CD4-positive, alpha-beta T cell (primary cell): Measurements from ENCODE around the gene TGFBI. TPM values are rescaled to one million over a fixed set of nuclear protein-coding genes. Genes with fewer than 3 reads are reported as not detected.

Source experiments
- ATAC-seq: fragments of 200-7000 bp; cut with Tn5 transposase; one replicate; pipeline ENCODE4 v1.10.0; 2022; ENCODE audit warnings: mild to moderate bottlenecking; ENCODE audit not compliant: poor library complexity
- CTCF ChIA-PET: fragments of 350-600 bp; sonication (Branson Sonifier 250); formaldehyde crosslinking; loops from one replicate; lab custom pipeline; 2021; ENCODE audit warnings: antibody characterized with exemption, inconsistent platforms; lab: Charles Lee
- POLR2A ChIA-PET: fragments of 350-600 bp; sonication (Branson Sonifier 250); formaldehyde crosslinking; loops from one replicate; lab custom pipeline; 2021; ENCODE audit warnings: antibody characterized with exemption, inconsistent platforms; lab: Charles Lee
- DNase-seq, 14 experiments: peaks; one replicate each; pipeline ENCODE4 v3.0.0-alpha.2; 2013 to 2020; ENCODE audit warnings: mixed read lengths in 2 of 14
- H3K27ac ChIP-seq, 2 donors: one replicate each; pipeline versions ENCODE4 v1.5.1 to v1.7.0; 2013; ENCODE audit warnings: low read length in 2 of 2, low read depth in 1 of 2, mild to moderate bottlenecking in 1 of 2
- H3K27me3 ChIP-seq, 2 experiments: 1 replicate in 1 of 2; 2 replicates in 1 of 2; pipeline versions ENCODE4 v1.6.1 to v1.7.0; 2013; ENCODE audit warnings: low read length in 2 of 2, control low read depth in 1 of 2, mild to moderate bottlenecking in 1 of 2, moderate library complexity in 1 of 2; ENCODE audit not compliant: insufficient read depth in 2 of 2, control insufficient read depth in 1 of 2
- H3K36me3 ChIP-seq: one replicate; pipeline ENCODE4 v1.6.1; 2013; ENCODE audit warnings: low read length, control low read depth; ENCODE audit not compliant: insufficient read depth
- H3K4me1 ChIP-seq: one replicate; pipeline ENCODE4 v1.6.1; 2013; ENCODE audit warnings: low read length, control low read depth; ENCODE audit not compliant: insufficient read depth
- H3K4me3 ChIP-seq: one replicate; pipeline ENCODE4 v1.5.1; 2013; ENCODE audit warnings: mild to moderate bottlenecking, low read length, moderate library complexity
- H3K9me3 ChIP-seq, 2 experiments: 1 replicate in 1 of 2; 2 replicates in 1 of 2; pipeline versions ENCODE4 v1.6.1 to v1.7.0; 2013; ENCODE audit warnings: low read length in 2 of 2, mild to moderate bottlenecking in 2 of 2, control low read depth in 1 of 2, moderate library complexity in 1 of 2; ENCODE audit not compliant: control insufficient read depth in 1 of 2, insufficient read depth in 1 of 2
- H3K27ac Mint-ChIP-seq: one replicate; pipeline ENCODE4 v1.8.0; 2020; ENCODE audit warnings: mixed read lengths
- H3K27me3 Mint-ChIP-seq: one replicate; pipeline ENCODE4 v1.8.0; 2021; ENCODE audit warnings: mixed read lengths
- H3K36me3 Mint-ChIP-seq: one replicate; pipeline ENCODE4 v1.8.0; 2021; ENCODE audit warnings: low read depth, mixed read lengths
- H3K4me1 Mint-ChIP-seq: one replicate; pipeline ENCODE4 v1.8.0; 2021; ENCODE audit warnings: low read depth, mixed read lengths
- H3K4me3 Mint-ChIP-seq: one replicate; pipeline ENCODE4 v1.8.0; 2020; ENCODE audit warnings: mild to moderate bottlenecking, mixed read lengths
- H3K9me3 Mint-ChIP-seq: one replicate; pipeline ENCODE4 v1.8.0; 2020; ENCODE audit warnings: mixed read lengths
- intact Hi-C, 2 experiments: fragments of 100-400 bp; cut with DNase I in 1 of 2; cut with micrococcal nuclease in 1 of 2; formaldehyde crosslinking; loops; one replicate each; pipeline versions ENCODE4 v1.15.1 to v1.9.0; 2023 to 2025; cut with DNase I, micrococcal nuclease
- total RNA-seq, 174 experiments: library from RNA in 2 of 174; stranded (reverse) in 2 of 174; gene quantifications; one replicate each; pipeline ENCODE4 v1.2.3 and lab custom pipeline; 2021 to 2026
- TF ChIP-seq, protein P1 (sequence below): fragments of 200-600 bp; IDR thresholded peaks from one replicate; pipeline ENCODE4 v1.8.0; 2022; ENCODE audit warnings: antibody characterized with exemption, mild to moderate bottlenecking

TGFBI gene
- total RNA-seq, 2 experiments from 2014 or later = 4.8 to 5.9 TPM

DNA sequence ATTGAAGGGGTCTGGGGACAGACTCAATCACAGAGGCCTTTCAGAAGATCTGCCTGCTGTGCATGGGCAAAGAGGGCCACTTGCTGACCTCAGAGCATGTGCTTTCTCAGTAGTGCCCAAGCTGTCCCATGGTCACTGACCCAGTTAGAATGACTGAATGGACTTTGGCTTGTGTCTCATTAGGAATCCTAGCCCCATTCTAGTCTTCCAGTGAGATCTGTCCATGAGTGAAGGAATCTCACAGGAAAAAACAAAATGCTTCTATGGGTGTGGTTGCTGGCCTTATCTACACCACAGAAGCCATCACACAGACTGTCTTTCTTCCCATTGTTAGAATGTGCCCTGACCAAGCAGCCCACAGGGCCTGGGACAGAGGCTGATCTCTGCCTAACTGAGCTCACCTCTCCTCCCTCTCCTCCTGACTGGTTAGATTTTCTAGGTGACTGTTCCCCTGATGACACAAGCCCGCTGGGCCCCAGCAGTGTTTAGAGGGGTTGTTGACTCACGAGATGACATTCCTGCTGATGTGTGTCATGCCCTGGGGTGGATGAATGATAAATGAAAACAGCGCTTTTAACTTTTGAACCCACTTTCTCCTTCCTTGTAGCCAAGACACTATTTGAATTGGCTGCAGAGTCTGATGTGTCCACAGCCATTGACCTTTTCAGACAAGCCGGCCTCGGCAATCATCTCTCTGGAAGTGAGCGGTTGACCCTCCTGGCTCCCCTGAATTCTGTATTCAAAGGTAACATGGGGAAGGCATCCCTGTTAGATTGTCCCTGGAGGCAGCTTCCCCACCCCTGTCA lies 24.8 kb downstream of the TGFBI start:
- Histone ChIP-seq H3K9me3 (no peaks in the 10 kb centered on the region), H3K4me1 (no peaks in the 10 kb centered on the region), H3K36me3 (no peaks in the 10 kb centered on the region), H3K27me3 (no peaks in the 10 kb centered on the region), H3K27ac (no peak overlapping the region), H3K4me3 (no peak overlapping the region)
- Mint-ChIP-seq H3K27me3 (peaks cover 5% of the 10 kb centered on the region), H3K9me3 (no peaks in the 10 kb centered on the region), H3K4me3 (no peak overlapping the region), H3K27ac (no peak overlapping the region), H3K4me1 (no peaks in the 10 kb centered on the region), H3K36me3 (no peaks in the 10 kb centered on the region)
- intact Hi-C loops = no loop called here
- TF ChIP-seq, protein P1, sequence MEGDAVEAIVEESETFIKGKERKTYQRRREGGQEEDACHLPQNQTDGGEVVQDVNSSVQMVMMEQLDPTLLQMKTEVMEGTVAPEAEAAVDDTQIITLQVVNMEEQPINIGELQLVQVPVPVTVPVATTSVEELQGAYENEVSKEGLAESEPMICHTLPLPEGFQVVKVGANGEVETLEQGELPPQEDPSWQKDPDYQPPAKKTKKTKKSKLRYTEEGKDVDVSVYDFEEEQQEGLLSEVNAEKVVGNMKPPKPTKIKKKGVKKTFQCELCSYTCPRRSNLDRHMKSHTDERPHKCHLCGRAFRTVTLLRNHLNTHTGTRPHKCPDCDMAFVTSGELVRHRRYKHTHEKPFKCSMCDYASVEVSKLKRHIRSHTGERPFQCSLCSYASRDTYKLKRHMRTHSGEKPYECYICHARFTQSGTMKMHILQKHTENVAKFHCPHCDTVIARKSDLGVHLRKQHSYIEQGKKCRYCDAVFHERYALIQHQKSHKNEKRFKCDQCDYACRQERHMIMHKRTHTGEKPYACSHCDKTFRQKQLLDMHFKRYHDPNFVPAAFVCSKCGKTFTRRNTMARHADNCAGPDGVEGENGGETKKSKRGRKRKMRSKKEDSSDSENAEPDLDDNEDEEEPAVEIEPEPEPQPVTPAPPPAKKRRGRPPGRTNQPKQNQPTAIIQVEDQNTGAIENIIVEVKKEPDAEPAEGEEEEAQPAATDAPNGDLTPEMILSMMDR = no peak
- DNase-seq (no peak), ATAC-seq (no peak)
- ChIA-PET CTCF (no interaction called here), POLR2A (no interaction called here)

GRCh38 chr5:136054142-136055019 lies 25.6 kb downstream of the TGFBI start:
- Mint-ChIP-seq H3K27me3 (peaks cover 5% of the 10 kb centered on the region), H3K9me3 (no peaks in the 10 kb centered on the region), H3K36me3 (no peaks in the 10 kb centered on the region), H3K27ac (no peak overlapping the region), H3K4me1 (no peaks in the 10 kb centered on the region), H3K4me3 (no peak overlapping the region)
- intact Hi-C loops = no loop called here
- no peaks in the 10 kb centered on the region for H3K4me1 ChIP-seq
- ChIA-PET POLR2A (no interaction called here), CTCF (no interaction called here)
- TF ChIP-seq, protein P1 = no peak
- H3K27me3 ChIP-seq = no peaks in the 10 kb centered on the region
- no peak for ATAC-seq
- H3K27ac ChIP-seq = no peak overlapping the region
- DNase-seq = no peak
- H3K9me3 ChIP-seq = no peaks in the 10 kb centered on the region
- no peak overlapping the region for H3K4me3 ChIP-seq
- peaks cover 2% of the 10 kb centered on the region for H3K36me3 ChIP-seq

- no peaks in the 10 kb centered on the region for H3K4me1 Mint-ChIP-seq
- Histone ChIP-seq H3K4me1 (no peaks in the 10 kb centered on the region), H3K4me3 (no peak overlapping the region), H3K9me3 (no peaks in the 10 kb centered on the region), H3K27me3 (no peaks in the 10 kb centered on the region), H3K36me3 (peaks cover 3% of the 10 kb centered on the region), H3K27ac (no peak overlapping the region)
- ChIA-PET CTCF (no interaction called here), POLR2A (no interaction called here)
- no peaks in the 10 kb centered on the region for H3K36me3 Mint-ChIP-seq
- H3K27ac Mint-ChIP-seq = no peak overlapping the region
- intact Hi-C loops = no loop called here
- DNase-seq (no peak), ATAC-seq (no peak)
- H3K27me3 Mint-ChIP-seq = peaks cover 5% of the 10 kb centered on the region
- TF ChIP-seq, protein P1 = no peak
- H3K9me3 Mint-ChIP-seq = no peaks in the 10 kb centered on the region
- H3K4me3 Mint-ChIP-seq = no peak overlapping the region
Observed at GRCh38 chr5:136055612-136056309, 27.0 kb downstream of the TGFBI start.
